Left forelimb (tissue), 1 donor: ENCODE measurements around the gene TOM1.
"Not testable (repeated sequence)": the region's sequence is repeated elsewhere in the genome, so short reads cannot be mapped to it uniquely, and the experiment has no call there.

Experiments used
- DNase-seq: peaks from one replicate; pipeline ENCODE4 v3.0.0-alpha.2; 2018; ENCODE audit warnings: low spot score

The TOM1 gene

DNA sequence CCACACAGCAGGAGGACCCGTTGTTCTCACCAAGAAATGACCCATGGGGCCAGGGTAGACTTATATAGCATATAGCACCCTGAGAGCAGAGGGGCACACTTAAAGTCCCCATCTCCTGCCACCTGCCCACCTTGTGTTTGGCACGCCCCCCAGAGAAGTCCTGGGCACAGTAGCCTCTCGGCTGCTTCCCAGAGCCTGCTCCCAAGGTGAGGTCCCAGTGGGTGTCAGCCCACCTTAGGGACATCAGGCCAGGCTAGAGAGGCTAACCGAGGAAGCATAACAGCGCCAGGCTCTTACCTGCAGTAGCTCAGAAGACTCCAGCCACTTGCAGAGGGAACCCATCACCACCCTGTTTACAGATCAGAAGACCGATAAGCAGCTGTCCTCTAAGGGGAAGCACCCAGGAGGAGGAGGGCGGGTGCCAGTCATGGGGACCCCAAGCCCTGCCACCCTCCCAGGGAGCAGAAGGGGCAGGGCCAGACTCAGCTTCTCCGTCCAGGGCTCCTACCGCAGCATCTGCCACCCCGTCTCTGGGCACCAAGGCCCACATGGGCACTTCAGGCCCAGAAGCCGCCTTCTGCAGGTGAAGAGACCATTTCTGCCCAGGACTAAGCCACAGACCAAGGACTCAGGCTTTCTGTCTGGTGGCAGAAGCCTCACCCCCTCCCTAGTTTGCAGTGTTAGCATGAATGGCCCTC lies 46.3 kb downstream of the TOM1 start:
- DNase-seq, result no peak

DNA sequence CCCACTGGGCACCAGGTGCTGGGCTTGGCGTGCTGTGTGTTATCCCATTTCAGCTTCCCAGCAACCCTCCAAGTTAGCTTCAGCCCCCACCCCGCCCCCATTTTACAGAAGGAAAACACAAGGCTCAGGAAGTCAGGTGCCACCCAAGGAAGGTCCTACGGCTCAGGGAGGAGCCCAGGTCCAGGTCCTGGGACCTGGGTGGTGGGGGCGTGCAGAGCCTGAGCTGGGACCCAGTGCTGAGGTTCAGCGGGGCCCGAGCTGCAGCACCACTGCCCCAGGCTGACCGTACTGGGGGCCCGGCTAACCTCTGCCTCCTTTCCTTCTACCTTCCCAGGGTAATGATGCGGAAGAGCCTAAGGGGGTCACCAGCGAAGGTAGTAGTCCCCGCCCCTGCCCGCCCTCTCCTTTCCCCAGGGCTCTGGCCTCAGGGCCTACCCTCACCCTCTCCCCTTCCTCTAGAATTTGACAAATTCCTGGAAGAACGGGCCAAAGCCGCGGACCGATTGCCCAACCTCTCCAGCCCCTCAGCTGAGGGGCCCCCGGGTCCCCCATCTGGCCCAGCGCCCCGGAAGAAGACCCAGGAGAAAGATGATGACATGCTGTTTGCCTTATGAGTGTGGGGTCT lies 47.0 kb downstream of the TOM1 start:
- DNase-seq, result no peak

DNA sequence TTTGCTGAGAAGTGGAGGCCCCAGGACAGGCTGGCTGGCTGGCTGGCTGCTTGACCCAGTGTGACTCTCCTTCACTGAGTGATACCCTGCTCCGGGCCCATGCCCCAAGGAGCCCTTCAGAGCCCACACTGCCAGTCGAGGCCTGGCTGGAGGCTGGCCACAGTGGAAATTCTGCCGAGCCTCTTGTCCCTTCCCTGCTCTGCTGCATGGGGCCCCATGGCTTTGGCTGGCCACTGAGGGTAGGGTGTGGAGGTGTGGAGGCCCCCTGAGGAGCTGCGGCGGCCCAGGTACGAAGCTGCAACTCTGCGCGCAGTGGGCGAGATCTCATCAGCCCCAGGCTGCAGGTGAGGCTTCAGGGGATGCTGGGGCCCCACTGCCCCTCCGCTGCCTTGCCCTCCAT lies 47.8 kb downstream of the TOM1 start:
- no peak for DNase-seq

DNA sequence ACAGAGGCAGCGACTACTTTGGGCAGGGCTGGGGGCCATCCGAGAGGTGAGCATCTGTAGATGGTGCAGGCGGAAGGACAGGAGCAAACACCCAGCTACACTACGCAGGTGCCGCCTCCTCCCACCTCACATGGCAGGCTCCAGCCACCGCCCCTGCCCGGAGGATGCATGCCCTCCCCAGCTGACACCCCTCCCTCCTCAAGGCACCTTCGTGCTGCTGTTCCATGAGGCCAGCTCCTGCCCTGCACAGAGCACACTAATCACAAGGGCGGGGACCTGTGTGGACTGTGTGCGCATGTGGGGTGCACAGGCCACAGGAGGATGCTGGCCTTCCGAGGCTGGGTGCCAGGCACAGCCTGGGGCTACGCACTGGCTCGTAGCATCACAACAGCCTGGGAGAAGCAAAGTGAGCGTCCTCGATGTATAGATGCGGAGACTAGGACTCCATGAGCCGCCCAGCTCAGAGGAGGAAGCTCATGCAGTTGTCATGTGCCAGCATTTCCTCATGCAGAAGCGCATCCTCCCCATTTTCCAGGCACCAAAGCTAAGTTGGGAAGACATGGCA lies 48.4 kb downstream of the TOM1 start:
- no peak for DNase-seq

DNA sequence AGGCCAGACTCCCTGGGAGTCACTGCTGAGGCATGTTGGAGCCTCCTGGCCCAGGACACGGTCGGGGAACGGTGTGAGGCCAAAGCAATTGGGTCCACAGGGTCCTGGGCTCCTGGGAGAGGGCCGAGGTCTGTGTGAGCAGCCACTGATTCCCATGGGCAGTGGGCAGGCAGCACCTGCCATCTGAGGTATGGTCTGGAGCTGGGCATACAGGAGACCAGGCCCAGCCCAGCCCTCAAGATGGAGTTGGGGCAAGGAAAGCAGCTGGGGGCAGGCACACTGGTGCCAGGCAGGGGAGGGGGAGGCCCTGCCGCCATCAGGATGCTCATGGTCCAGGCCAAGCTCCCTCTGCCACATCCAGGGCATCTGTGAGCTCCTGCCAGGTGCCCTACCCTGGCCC lies 49.0 kb downstream of the TOM1 start:
- DNase-seq, result no peak

DNA sequence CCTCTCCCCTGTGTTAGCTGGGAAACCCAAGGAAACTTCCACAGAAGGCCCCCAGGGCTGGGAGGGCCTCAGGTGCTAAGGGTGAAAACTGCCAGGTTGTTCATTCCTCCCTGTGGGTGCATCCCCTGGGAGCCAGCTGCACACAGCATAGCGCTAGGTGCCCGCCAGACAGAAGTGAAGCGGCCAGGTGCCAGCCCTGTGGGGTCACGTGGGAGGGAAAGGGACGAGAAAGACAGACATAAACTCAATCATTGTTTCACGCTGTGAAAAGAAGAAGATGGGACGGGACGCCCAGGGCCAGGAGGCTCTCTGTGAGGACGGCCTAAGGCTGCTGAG lies 49.6 kb downstream of the TOM1 start:
- DNase-seq, result no peak

DNA sequence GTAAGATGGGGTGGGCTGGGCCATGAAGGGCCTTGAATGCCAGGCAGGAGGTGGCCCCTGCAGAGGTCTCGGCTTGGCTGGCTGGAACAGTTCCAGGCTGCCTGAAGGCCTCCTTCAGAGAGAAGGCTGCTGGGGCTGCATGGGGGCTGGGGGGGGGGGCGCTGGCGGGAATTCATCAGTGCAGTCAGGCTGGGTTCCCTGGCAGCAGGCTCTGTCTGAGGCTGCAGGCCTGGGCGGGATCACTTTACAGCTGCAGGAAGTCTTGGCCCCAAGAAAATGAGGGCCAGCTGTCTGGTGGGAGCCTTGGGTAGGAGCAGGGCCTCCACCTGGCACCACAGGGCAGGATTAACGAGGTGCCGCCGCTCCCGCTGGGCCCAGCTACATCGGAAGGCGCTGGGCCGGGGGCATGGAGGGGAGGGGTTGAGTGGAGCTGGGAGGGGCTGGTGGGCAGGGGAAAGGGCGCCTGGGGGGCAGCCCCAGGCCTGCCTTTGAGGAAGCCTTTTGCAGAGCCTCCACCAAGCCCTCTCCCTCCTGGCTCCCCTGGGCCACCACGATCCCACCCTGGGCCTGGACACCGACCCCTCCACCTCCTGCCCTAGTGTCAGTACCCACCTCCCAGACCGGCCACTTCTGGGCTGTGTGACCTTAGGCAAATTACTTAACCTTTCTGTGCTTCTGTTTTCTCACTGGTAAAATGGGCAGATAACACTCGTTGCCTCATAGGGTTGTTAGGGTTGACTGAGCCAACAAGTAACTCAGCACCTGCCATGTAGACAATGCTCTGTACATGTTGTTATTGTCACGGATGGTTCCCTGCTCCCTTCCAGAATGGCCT lies 50.2 kb downstream of the TOM1 start:
- DNase-seq, result peak; percentile 84

DNA sequence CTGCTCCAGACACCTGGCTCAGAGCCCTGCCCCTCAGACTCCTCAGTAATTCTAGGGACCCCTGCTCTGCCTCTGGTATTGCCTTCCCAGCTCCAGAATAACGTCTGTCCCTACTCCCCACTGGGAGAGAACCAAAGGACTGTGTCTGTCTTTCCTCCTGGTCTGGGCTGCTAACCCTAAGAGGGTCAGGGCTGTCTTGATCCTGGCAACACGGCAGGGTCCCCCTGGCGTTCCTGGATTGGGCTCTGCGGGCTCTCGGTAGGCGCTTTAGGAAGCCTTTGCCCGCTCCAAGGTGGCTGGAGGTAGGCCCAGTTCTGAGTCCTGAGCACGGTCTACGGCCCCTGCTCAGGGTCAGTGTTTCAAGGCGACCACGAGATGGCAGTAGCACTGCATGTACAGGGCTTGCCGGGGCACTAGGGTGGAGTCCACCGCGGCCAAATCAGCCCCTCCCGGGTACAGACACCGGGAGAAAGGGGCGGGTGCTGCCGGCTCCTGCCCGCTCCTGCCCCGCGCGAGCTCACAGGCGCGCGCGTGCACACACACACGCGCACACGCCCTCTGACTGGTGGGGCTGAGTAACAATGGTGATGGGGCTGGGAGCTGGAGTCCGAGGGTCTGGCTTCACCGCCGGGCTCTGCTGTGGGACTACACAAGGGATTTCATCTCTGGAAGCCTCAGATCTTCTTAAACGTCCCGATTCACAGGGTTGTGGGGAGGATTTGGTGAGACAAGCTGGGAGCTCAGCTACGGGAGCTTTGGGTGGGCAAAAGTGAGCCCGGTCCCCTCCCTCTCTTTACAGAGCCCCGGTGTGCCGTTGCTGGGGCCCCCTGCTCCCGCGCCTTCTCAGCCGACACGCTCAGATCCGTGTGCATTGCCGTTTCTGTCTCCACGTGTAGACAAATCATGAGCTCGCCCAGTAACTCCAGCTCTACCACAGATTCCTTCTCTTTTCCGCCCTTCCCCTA lies 51.1 kb downstream of the TOM1 start:
- DNase-seq, result peak; percentile 93

DNA sequence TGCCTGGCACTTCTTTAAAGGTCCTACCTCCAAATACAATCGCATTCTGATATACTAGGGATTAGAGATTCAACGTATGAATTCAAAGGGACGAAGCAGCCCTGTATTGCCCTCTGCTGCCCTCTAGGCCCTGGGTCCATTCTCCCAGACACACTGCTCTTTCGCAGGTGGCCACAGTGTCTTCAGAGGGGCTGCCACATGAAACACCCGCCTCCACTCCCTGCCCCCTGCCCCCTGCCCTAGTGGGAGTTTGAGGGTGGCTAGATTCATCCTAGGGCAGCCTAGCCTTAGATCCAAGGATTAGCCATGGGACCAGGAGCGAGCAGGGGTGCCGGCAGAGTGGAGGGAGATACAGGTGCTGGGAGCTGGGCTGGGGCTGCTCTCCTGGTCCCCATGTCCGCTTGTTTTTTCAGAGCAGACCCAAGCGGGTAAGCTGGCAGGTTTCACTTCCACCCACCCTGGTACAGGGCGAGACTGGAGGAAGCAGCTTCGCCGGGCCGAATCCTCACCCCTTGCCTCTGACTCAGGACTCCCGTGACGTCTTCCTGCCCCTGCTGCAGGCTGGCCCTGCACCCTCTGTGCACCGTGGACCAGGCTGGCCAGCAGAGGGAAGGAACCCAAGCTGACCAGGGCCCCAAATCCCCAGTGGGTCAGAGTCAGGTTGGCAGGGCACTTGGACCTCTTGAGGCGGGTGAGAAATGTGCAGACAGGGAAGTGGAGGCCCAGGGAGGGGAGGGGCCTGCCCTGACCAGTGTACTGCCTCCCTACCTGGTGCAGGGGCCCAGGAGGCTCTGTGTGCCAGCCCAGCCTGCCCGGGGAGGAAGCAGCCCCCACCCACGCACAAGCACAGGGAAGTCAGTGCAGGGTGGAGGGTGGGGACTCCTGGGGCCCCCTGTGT lies 52.8 kb downstream of the TOM1 start:
- DNase-seq, result no peak

DNA sequence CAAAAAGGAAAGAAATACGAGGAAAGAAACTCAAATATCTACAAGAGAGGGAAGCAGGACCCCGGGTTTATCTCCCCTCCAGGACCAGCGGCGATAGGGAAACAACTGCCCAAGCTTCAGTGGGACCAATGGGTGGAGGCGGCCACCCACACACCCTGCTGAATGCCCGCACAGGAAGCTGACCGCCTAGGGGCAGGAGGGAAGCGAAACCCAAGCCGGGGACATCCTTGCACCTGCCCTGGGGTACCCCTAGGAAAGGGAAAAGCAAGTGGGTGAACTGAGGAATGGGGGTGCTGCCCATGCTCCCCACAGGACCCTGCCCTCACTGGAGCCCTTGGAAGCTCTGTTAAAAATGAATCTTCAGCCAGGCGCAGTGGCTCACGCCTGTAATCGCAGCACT lies 53.6 kb downstream of the TOM1 start:
- DNase-seq, result no peak

DNA sequence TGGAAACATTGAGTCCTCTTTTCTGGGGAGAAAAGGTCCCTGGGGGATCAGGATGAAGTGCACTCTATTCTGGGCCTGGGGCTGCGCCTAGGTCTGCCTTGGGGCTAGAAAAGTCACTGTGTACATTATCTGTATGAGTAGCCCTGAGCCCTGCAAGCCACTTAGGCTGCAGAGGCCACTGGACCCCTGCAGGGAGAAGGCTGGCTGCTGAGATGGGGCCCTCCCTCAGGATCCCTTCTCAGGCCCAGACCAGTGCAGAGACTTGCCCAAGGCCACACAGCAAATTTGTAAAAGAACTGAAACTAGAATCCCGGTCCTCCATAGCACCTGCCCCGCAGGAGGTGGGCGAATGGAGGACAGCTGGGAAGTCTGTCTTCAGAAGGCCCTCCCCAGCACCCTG lies 54.4 kb downstream of the TOM1 start:
- DNase-seq, result no peak

DNA sequence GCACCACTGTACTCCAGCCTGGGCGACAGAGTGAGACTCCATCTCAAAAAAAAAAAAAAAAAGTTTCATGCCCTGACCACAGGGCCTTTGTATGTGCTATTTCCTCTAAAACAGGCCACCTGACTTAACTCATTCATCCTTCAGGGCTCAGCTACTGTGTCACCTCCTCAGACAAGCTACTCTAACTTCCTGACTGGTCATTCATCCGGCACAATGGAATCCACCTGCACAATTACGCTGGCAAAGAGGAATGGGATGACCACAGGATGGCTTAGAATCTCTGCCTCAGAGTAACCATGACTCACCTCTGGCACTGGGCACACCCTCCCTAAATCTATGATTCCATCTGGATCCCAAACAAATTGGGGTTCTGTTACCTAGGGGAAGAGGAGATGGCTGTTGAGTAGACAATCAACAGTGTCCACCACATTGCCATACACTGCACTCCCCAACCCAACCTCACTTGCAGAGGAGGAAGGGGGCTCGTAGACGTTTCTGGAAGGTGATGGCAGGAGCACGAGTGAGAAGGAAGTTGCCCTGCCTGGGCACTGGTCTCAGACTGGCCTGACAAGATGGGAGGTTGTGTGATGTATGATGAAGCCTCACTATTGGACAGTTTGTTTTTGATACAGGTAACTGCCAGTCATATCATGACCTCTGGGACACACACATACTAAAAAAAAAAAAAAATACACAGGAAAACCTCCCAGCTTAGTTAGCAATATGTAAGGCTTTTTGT lies 58.4 kb downstream of the TOM1 start:
- DNase-seq, result no peak

DNA sequence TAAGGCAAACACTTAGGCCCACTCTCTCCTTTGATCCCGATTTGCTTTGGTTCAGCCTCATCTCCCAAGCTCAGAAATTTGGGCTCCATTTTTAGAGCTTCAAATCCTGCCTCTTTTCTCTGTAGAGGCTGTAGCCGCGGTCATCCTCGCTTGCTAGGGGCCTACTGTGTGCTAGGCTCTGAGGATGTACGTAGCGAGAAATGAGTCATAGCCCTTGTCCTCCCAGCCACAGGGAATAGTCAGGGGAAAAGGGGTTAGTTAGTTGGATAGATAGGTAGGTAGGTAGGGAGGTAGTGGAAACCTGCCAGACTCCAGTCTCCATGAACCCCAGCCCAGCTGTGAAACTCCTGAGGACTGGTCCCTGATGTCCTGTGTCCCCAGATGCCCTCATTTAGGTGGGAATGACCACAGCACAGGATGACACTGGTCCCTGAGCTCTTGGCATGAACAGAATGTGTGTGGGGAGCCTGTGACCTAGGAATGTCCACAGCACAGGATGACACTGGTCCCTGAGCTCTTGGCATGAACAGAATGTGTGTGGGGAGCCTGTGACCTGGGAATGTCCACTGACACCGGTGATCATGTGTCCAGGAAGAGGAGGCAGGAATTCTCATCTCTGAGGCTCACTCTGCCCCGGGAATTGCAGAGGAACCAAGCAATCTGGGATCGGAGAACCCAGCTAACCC lies 59.8 kb downstream of the TOM1 start:
- no peak for DNase-seq

DNA sequence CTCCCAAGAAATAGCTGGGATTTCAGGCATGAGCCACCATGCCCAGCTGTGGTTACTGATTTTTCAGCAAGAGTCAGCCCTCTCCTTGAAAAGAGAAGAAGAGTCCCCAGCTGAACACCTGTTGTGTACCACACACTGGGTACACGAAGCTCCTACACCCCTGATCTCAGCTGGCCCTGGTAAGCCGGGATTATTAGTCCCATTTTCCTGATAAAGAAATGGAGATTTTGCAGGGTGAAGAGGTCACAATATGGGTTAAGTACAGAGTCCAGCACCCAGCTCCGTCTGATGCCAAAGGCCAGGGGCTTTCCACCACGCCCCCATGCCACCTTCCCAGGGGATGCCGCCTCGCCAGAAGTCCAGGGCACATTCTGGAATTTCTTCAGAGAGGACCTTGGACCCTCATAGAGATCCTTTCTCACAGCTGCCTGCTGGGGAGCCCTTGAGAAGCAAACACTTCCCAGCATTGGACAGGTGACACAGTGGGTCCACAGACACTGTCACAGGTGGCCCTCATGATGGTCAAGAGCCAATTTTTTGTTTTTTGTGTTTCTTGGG lies 61.4 kb downstream of the TOM1 start:
- DNase-seq, result no peak

DNA sequence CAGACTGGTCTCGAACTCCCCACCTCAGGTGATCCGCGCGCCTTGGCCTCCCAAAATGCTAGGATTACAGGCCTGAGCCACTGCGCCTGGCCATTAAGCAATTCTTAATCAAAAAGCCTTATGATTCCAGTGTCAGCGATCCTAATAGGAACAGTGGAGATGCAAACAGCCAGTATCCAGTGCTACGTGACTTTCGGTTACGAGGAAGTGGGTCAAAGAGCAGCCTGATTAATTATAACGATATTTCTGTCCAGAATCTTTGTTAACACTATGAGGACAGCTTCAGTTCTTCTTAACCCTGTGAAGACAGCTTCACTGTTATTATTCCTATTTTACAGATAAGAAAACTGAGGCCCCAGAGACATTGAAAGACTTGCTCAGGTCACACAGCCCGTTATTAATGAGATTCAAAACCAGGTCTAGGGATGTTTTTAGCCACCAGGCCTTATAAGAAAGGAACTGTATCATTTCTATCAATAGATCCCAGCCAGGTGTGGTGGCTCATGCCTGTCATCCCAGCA lies 63.9 kb downstream of the TOM1 start:
- DNase-seq, result no peak

DNA sequence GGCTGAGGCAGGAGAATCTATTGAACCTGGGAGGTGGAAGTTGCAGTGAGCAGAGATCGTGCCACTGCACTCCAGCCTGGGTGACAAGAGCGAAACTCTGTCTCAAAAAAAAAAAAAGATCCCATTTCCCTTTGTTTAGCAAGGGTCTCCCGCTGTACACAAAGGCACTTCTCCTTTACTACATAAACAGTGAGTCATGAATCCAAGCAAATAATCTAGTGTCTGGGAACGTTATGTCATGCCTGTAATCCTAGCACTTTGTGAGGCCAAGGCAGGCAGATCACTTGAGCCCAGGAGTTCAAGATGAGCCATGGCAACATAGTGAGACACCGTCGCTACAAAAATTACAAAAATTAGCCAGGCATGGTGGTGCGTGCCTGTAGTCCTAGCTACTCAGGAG lies 64.5 kb downstream of the TOM1 start:
- DNase-seq, result not testable (repeated sequence)

DNA sequence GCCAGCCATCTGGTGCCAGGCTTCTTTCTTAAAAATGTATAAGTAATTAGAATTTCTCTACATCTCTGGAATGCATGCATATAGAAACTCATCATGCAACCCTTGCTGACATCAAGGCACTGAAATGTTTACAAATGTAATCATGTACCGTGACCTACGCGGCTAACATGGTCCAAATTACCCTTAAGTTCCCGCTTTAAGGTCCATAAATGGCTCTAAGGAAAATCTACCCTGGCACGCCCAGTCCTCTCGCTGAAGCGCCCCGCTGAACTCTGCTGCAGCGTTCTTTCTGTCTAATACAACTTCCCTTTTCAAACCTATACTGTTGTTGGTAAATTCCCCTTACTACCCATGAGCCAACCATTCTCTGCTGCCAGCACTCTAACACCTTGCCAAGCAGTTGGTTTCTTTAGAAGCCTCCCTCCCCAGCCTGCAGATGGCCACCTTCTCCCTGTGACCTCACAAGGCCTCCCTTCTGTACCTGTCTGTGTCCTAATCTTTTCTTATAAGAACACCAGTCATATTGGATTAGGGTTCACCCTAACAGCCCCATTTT lies 67.7 kb downstream of the TOM1 start:
- no peak for DNase-seq

DNA sequence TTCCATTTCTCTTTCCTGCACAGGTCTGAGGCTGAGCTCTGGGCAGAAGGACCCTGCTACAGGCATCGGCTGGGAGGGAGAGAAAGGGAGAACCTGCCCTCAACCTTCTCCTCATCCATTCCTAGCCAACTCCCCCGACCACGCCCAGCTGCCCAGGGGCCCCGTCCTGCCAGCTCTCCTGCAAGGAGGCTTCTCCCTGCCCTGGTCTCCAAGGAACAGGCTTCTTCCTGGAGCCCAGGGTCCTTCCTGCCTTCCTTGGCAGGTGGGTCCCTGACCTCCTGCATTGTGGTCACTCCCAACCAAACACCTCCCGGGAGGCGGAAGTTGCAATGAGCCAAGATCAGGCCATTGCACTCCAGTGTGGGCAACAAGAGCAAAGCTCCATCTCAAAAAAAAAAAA lies 68.7 kb downstream of the TOM1 start:
- no peak for DNase-seq

DNA sequence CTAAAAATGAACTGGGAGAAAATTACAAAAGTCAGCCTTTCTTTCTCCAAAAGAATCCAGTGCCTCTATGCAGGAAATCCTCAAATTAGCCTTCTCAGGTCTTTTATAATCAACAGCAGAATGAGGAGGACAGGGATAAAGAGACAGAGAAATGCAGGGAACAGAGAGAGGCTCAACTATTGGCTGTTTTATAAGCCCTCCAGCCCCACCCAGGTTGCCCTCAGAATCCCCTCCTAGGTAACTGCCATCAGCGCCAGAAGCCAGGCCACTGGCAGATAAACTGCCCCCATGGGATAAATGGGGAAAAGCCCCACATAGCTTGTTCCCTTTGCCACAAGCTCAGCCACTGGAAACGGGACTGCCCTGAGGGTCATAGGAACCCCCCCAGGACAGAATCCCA lies 70.3 kb downstream of the TOM1 start:
- DNase-seq, result no peak
